Measurements from ENCODE around the gene REPIN1.

The REPIN1 gene

DNA sequence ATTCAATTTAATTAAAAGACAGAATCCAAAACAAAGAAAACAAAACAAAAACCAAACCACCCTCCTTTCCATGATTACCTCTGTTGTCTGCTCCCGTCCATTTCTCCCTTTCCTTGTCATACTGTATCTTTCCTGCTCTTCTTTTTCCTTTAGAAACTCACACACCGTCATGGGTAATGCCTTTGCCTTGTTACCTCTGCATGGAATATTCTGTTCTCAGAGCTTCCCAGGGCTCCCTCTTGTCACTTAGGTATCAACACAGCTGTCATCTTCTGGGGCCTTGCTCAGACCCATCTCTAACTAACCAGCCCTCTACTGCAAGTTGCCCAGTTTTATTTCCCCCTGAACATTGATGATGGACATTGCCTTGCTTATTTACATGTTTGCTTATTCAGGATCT, 51.6 kb downstream of the REPIN1 start:
- no peaks in the 10 kb centered on the region for H3K27me3 ChIP-seq (ENCODE audit: control insufficient read depth in 2 of 2, insufficient read depth in 2 of 2, low read length in 2 of 2)
- no peaks in the 10 kb centered on the region for H3K9me3 ChIP-seq (ENCODE audit: control insufficient read depth in 2 of 2, low read length in 2 of 2)
- H3K4me1 ChIP-seq (ENCODE audit: control insufficient read depth in 2 of 2, insufficient read depth in 2 of 2, low read length in 2 of 2): peaks cover 0 to 5% of the 10 kb centered on the region in 2 donors
- no peak overlapping the region for H3K27ac ChIP-seq (ENCODE audit: low read depth in 2 of 2, low read length in 2 of 2)
- no peaks in the 10 kb centered on the region for H3K36me3 ChIP-seq (ENCODE audit: control insufficient read depth in 2 of 2, insufficient read depth in 2 of 2, low read length in 2 of 2)
- H3K4me3 ChIP-seq (ENCODE audit: low read length in 2 of 2): no peak overlapping the region
- H3K9ac ChIP-seq (ENCODE audit: low read depth in 1 of 2, low read length in 2 of 2): no peak overlapping the region

GRCh38 chr7:150420987-150421674, 52.5 kb downstream of the REPIN1 start:
- no peak overlapping the region for H3K9ac ChIP-seq (ENCODE audit: low read depth in 1 of 2, low read length in 2 of 2)
- peaks cover 0 to 5% of the 10 kb centered on the region in 2 donors for H3K4me1 ChIP-seq (ENCODE audit: control insufficient read depth in 2 of 2, insufficient read depth in 2 of 2, low read length in 2 of 2)

DNA sequence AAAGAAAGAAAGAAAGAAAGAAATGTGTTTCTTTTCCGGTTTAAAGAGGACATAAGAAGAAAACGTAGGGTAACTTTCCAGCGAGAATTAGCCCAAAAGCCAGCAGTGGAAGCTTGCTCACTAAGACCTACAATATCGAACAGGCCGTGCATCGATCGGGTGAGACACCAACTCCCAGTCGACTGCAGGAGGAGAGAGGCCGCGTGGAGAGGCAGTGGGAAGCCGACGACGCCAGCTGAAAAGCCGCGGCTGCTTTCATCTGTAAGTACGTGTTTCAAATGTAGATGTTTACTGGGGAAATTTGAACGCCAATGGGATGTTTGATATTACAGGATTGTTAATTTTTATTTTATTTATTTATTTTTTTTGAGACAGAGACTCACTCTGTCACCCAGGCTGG, 53.2 kb downstream of the REPIN1 start:
- Histone ChIP-seq H3K36me3 (ENCODE audit: control insufficient read depth in 2 of 2, insufficient read depth in 2 of 2, low read length in 2 of 2) (no peaks in the 10 kb centered on the region), H3K27me3 (ENCODE audit: control insufficient read depth in 2 of 2, insufficient read depth in 2 of 2, low read length in 2 of 2) (no peaks in the 10 kb centered on the region), H3K9me3 (ENCODE audit: control insufficient read depth in 2 of 2, low read length in 2 of 2) (no peaks in the 10 kb centered on the region), H3K9ac (ENCODE audit: low read depth in 1 of 2, low read length in 2 of 2) (no peak overlapping the region), H3K27ac (ENCODE audit: low read depth in 2 of 2, low read length in 2 of 2) (no peak overlapping the region), H3K4me1 (ENCODE audit: control insufficient read depth in 2 of 2, insufficient read depth in 2 of 2, low read length in 2 of 2) (peaks cover 0 to 5% of the 10 kb centered on the region in 2 donors), H3K4me3 (ENCODE audit: low read length in 2 of 2) (no peak overlapping the region)

More at GRCh38 chr7:150420987-150421674, 52.5 kb downstream of the REPIN1 start:
- no peak overlapping the region for H3K27ac ChIP-seq (ENCODE audit: low read depth in 2 of 2, low read length in 2 of 2)
- no peaks in the 10 kb centered on the region for H3K36me3 ChIP-seq (ENCODE audit: control insufficient read depth in 2 of 2, insufficient read depth in 2 of 2, low read length in 2 of 2)
- no peak overlapping the region for H3K4me3 ChIP-seq (ENCODE audit: low read length in 2 of 2)
- H3K9me3 ChIP-seq (ENCODE audit: control insufficient read depth in 2 of 2, low read length in 2 of 2): no peaks in the 10 kb centered on the region
- H3K27me3 ChIP-seq (ENCODE audit: control insufficient read depth in 2 of 2, insufficient read depth in 2 of 2, low read length in 2 of 2): no peaks in the 10 kb centered on the region
